HCT116 (cell line): ENCODE results near the gene RAB21. TPM values are rescaled to one million over a fixed set of nuclear protein-coding genes. Genes with fewer than 3 reads are reported as not detected.

ENCODE experiments used
- ATAC-seq: fragments of 200-7000 bp; cut with Tn5 transposase; 2 replicates; pipeline ENCODE4 v1.9.1; 2020; ENCODE audit warnings: mild to moderate bottlenecking, moderate library complexity
- BruUV-seq: library from RNA; stranded (reverse); fragments of 400-500 nt; replicated peaks from 2 replicates; lab custom pipeline; 2021; lab: Mats Ljungman, UMichigan
- CTCF ChIA-PET: fragments of 300-600 bp; sonication (Branson Sonifier 250); formaldehyde crosslinking; loops from one replicate; lab custom pipeline; 2021; ENCODE audit warnings: antibody characterized with exemption; lab: Charles Lee
- POLR2A ChIA-PET: fragments of 300-600, 350-600 bp; sonication (Branson Sonifier 250); formaldehyde crosslinking; loops from one replicate; lab custom pipeline; 2021; ENCODE audit warnings: antibody characterized with exemption; lab: Charles Lee
- RAD21 ChIA-PET, 2 experiments: fragments of 300-600 bp; sonication (Branson Sonifier 250); formaldehyde crosslinking; loops; one replicate each; lab custom pipeline; 2023; ENCODE audit warnings: low total read pairs in 2 of 2; ENCODE audit not compliant: uncharacterized antibody in 2 of 2, unreplicated experiment in 2 of 2, low non-redundant PET in 1 of 2; lab: Charles Lee
- DNase-seq: peaks from one replicate; pipeline ENCODE4 v3.0.0-alpha.2; 2010; ENCODE audit warnings: low read depth, low spot score
- H2AFZ ChIP-seq: fragments of 200-600 bp; shearing (Covaris generic), sonication (generic); 2 replicates; pipeline ENCODE4 v1.6.1; 2017; ENCODE audit warnings: low read depth, mixed run types, mixed read lengths, antibody characterized with exemption, low read length; ENCODE audit not compliant: poor library complexity, severe bottlenecking
- H3K27ac ChIP-seq: 2 replicates; pipeline ENCODE4 v1.5.1; 2012; ENCODE audit warnings: low read depth, low read length
- H3K27me3 ChIP-seq: fragments of 200-600 bp; sonication (generic); 2 replicates; pipeline ENCODE4 v1.6.1; 2016; ENCODE audit warnings: mixed run types, low read length, mixed read lengths; ENCODE audit not compliant: insufficient read depth
- H3K36me3 ChIP-seq, 2 experiments: fragments of 200-500 bp in 1 of 2; fragments of 200-600 bp in 1 of 2; sonication (Bioruptor generic) in 1 of 2; sonication (generic) in 1 of 2; 2 replicates each; pipeline versions ENCODE4 v1.5.1 to v1.6.1; 2014 to 2016; ENCODE audit warnings: low read length in 2 of 2, inconsistent platforms in 1 of 2, mixed read lengths in 1 of 2, mixed run types in 1 of 2; ENCODE audit not compliant: insufficient read depth in 2 of 2, control insufficient read depth in 1 of 2
- H3K4me1 ChIP-seq, 2 experiments: fragments of 200-600 bp in 1 of 2; sonication (generic) in 1 of 2; 2 replicates each; pipeline versions ENCODE4 v1.5.1 to v1.6.1; 2012 to 2017; ENCODE audit warnings: low read length in 2 of 2, inconsistent platforms in 1 of 2, mild to moderate bottlenecking in 1 of 2, mixed read lengths in 1 of 2, mixed run types in 1 of 2, moderate library complexity in 1 of 2; ENCODE audit not compliant: insufficient read depth in 2 of 2, control insufficient read depth in 1 of 2
- H3K4me2 ChIP-seq: fragments of 200-600 bp; sonication (generic); 2 replicates; pipeline ENCODE4 v1.6.1; 2017; ENCODE audit warnings: mixed run types, low read length, mixed read lengths
- H3K4me3 ChIP-seq, 2 experiments: fragments of 200-600 bp in 1 of 2; sonication (generic) in 1 of 2; replicated peaks in 1 of 2; 2 replicates each; pipeline ENCODE4 v1.5.1; 2011 to 2016; ENCODE audit warnings: low read length in 2 of 2, control low read depth in 1 of 2, low read depth in 1 of 2, mild to moderate bottlenecking in 1 of 2, mixed read lengths in 1 of 2, mixed run types in 1 of 2
- H3K79me2 ChIP-seq: fragments of 200-600 bp; sonication (generic); 2 replicates; pipeline ENCODE4 v1.6.1; 2017; ENCODE audit warnings: mild to moderate bottlenecking, mixed run types, low read length, moderate library complexity, mixed read lengths; ENCODE audit not compliant: insufficient read depth
- H3K9ac ChIP-seq: fragments of 200-600 bp; sonication (generic); 2 replicates; pipeline ENCODE4 v1.6.1; 2016; ENCODE audit warnings: low read length, mixed read lengths
- H3K9me2 ChIP-seq: fragments of 200-600 bp; sonication (generic), shearing (Covaris generic); 2 replicates; pipeline ENCODE4 v1.6.1; 2017; ENCODE audit warnings: mixed run types, mild to moderate bottlenecking, moderate library complexity; ENCODE audit not compliant: insufficient read depth
- H3K9me3 ChIP-seq, 2 experiments: fragments of 200-500 bp in 1 of 2; fragments of 200-600 bp in 1 of 2; sonication (Bioruptor generic) in 1 of 2; sonication (generic) in 1 of 2; 2 replicates each; pipeline ENCODE4 v1.6.1; 2014 to 2017; ENCODE audit warnings: low read length in 2 of 2, mixed read lengths in 2 of 2, inconsistent platforms in 1 of 2, low read depth in 1 of 2, mild to moderate bottlenecking in 1 of 2, mixed run types in 1 of 2, moderate library complexity in 1 of 2; ENCODE audit not compliant: control insufficient read depth in 1 of 2, insufficient read depth in 1 of 2
- H4K20me1 ChIP-seq: fragments of 200-600 bp; sonication (generic), shearing (Covaris generic); 2 replicates; pipeline ENCODE4 v1.6.1; 2017; ENCODE audit warnings: mixed run types, mild to moderate bottlenecking, moderate library complexity; ENCODE audit not compliant: insufficient read depth
- ATF3 ChIP-seq: IDR thresholded peaks from 2 replicates; pipeline ENCODE4 v1.6.1; 2012
- CBX3 ChIP-seq: IDR thresholded peaks from 2 replicates; pipeline ENCODE4 v1.6.1; 2012; ENCODE audit warnings: low read depth
- CEBPB ChIP-seq: IDR thresholded peaks from 2 replicates; pipeline ENCODE4 v1.6.1; 2012; ENCODE audit warnings: low read depth
- EZH2phosphoT487 ChIP-seq: fragments of 200-600 bp; IDR thresholded peaks from 2 replicates; pipeline ENCODE4 v1.6.1; 2018; ENCODE audit warnings: antibody characterized with exemption, borderline replicate concordance
- JUND ChIP-seq: IDR thresholded peaks from 2 replicates; pipeline ENCODE4 v1.6.1; 2012
- MAX ChIP-seq: IDR thresholded peaks from 2 replicates; pipeline ENCODE4 v1.6.1; 2012
- POLR2A ChIP-seq: IDR thresholded peaks from 2 replicates; pipeline ENCODE4 v1.7.0; 2011; ENCODE audit warnings: borderline replicate concordance; ENCODE audit not compliant: insufficient read depth, insufficient read length; ENCODE audit errors: extremely low read depth
- RAD21 ChIP-seq: IDR thresholded peaks from 2 replicates; pipeline ENCODE4 v1.6.1; 2012; ENCODE audit warnings: low read depth, mild to moderate bottlenecking
- REST ChIP-seq: IDR thresholded peaks from 2 replicates; pipeline ENCODE4 v1.6.1; 2012; ENCODE audit warnings: low read depth
- SP1 ChIP-seq: IDR thresholded peaks from 2 replicates; pipeline ENCODE4 v1.6.1; 2012; ENCODE audit warnings: low read depth
- SRF ChIP-seq: IDR thresholded peaks from 2 replicates; pipeline ENCODE4 v1.6.1; 2012; ENCODE audit warnings: low read depth
- ZFX ChIP-seq: fragments of 450-650 bp; IDR thresholded peaks from 2 replicates; pipeline ENCODE4 v1.6.1; 2017
- intact Hi-C: fragments of 100-400 bp; cut with micrococcal nuclease; formaldehyde crosslinking; loops from 2 replicates; pipeline ENCODE4 v1.10.0; 2022
- total RNA-seq: library from RNA; stranded (reverse); gene quantifications from one replicate; pipeline ENCODE4 v1.2.1, GENCODE V29; 2021; ENCODE audit not compliant: unreplicated experiment

The RAB21 gene
- total RNA-seq, 1 experiment from 2014 or later, result 57.1 TPM

GRCh38 chr12:71771069-71771468 is 16.4 kb downstream of the RAB21 start (continued):
- TF ChIP-seq EZH2phosphoT487 (no peak), MAX (no peak), POLR2A (no peak), JUND (no peak), CEBPB (no peak), ATF3 (no peak)
- TF ChIP-seq, all 23 proteins: peak for 0

GRCh38 chr12:71772735-71773134 is 18.1 kb downstream of the RAB21 start:
- RAD21 ChIA-PET, result no interaction called here
- DNase-seq (no peak), ATAC-seq (no peak)
- no peaks in the 10 kb centered on the region for H3K27me3 ChIP-seq
- BruUV-seq, result no TSS peak
- H3K4me1 ChIP-seq, result no peaks in the 10 kb centered on the region
- H3K27ac ChIP-seq, result no peak overlapping the region
- H3K4me3 ChIP-seq, result no peak overlapping the region
- H3K79me2 ChIP-seq, result peaks cover 34% of the 10 kb centered on the region
- TF ChIP-seq SP1 (no peak), SRF (no peak), POLR2A (no peak), CBX3 (no peak), RAD21 (no peak), JUND (no peak), REST (no peak), ZFX (no peak)
- peaks cover 3 to 18% of the 10 kb centered on the region in 2 experiments; a peak in 2 of 4 replicates for H3K36me3 ChIP-seq
- intact Hi-C loops, result no loop called here
- no peaks in the 10 kb centered on the region for H3K9me2 ChIP-seq
- no peak overlapping the region for H2AFZ ChIP-seq
- peaks cover 6% of the 10 kb centered on the region; the same call in 1 of the 2 replicates for H4K20me1 ChIP-seq
- no peak overlapping the region for H3K9ac ChIP-seq
- H3K4me2 ChIP-seq, result no peak overlapping the region
- CTCF ChIA-PET, result no interaction called here
- H3K9me3 ChIP-seq, result no peaks in the 10 kb centered on the region
- POLR2A ChIA-PET, result no interaction called here
